Kidney epithelial cell (primary cell): ENCODE data around the gene FOXJ1. TPM values are rescaled to one million over a fixed set of nuclear protein-coding genes. Genes with fewer than 3 reads are reported as not detected.

Experiments
- DNase-seq: peaks from one replicate; pipeline ENCODE4 v3.0.0-alpha.2; 2010; ENCODE audit warnings: low read depth
- H3K27me3 ChIP-seq: 2 replicates; pipeline ENCODE4 v1.6.0; 2011; ENCODE audit warnings: low read length; ENCODE audit not compliant: control insufficient read depth, insufficient read depth
- H3K36me3 ChIP-seq: 2 replicates; pipeline ENCODE4 v1.5.1; 2011; ENCODE audit warnings: low read length; ENCODE audit not compliant: control insufficient read depth, insufficient read depth
- H3K4me3 ChIP-seq: 2 replicates; pipeline ENCODE4 v1.5.1; 2011; ENCODE audit warnings: low read depth, mild to moderate bottlenecking, control low read depth, low read length
- CTCF ChIP-seq: IDR thresholded peaks from 2 replicates; pipeline ENCODE4 v1.5.1; 2011; ENCODE audit warnings: mild to moderate bottlenecking, moderate library complexity, low read length, control low read depth, inconsistent platforms; ENCODE audit not compliant: insufficient read depth, poor library complexity, severe bottlenecking
- total RNA-seq: library from RNA; depleted of rRNA; stranded (reverse); fragments of >200 nt; gene quantifications from 2 replicates; pipeline ENCODE4 v1.2.3, GENCODE V29; 2015

Gene FOXJ1
- total RNA-seq, 1 donor from 2014 or later = 3.0 TPM

- no peak overlapping the region for H3K4me3 ChIP-seq
- no peak for TF ChIP-seq CTCF
- no peak for DNase-seq
- no peaks in the 10 kb centered on the region for H3K27me3 ChIP-seq
- peaks cover 7% of the 10 kb centered on the region for H3K36me3 ChIP-seq
Observed at GRCh38 chr17:76097716-76098295, 43.2 kb downstream of the FOXJ1 start.

GRCh38 chr17:76095943-76096342, 45.1 kb downstream of the FOXJ1 start:
- no peak for DNase-seq
- no peak for TF ChIP-seq CTCF
- peaks cover 7% of the 10 kb centered on the region for H3K36me3 ChIP-seq
- no peaks in the 10 kb centered on the region for H3K27me3 ChIP-seq
- no peak overlapping the region for H3K4me3 ChIP-seq

- no peak for TF ChIP-seq CTCF
- DNase-seq = no peak
- peaks cover 7% of the 10 kb centered on the region for H3K36me3 ChIP-seq
Observed at GRCh38 chr17:76094046-76094445, 47.0 kb downstream of the FOXJ1 start.

GRCh38 chr17:76092526-76093413, 48.3 kb downstream of the FOXJ1 start:
- Histone ChIP-seq H3K36me3 (peaks cover 5% of the 10 kb centered on the region), H3K27me3 (no peaks in the 10 kb centered on the region), H3K4me3 (no peak overlapping the region)
- TF ChIP-seq CTCF = no peak
- no peak for DNase-seq

More at GRCh38 chr17:76094046-76094445, 47.0 kb downstream of the FOXJ1 start:
- no peaks in the 10 kb centered on the region for H3K27me3 ChIP-seq
- H3K4me3 ChIP-seq = no peak overlapping the region

GRCh38 chr17:76091526-76092286, 49.3 kb downstream of the FOXJ1 start:
- TF ChIP-seq CTCF = no peak
- Histone ChIP-seq H3K27me3 (no peaks in the 10 kb centered on the region), H3K36me3 (peaks cover 5% of the 10 kb centered on the region), H3K4me3 (no peak overlapping the region)
- DNase-seq = no peak
